Measurements from ENCODE around the gene RAB40C.

RAB40C gene

GRCh38 chr16:633336-634050 lies 43.6 kb downstream of the RAB40C start:
- no peak for DNase-seq

- no peak for DNase-seq
These were observed 44.3 kb downstream of the RAB40C start for GRCh38 chr16:634051-634670.

- DNase-seq = no peak
These were observed 45.1 kb downstream of the RAB40C start for GRCh38 chr16:634996-635395.

- no peak for DNase-seq
These were observed 45.8 kb downstream of the RAB40C start for GRCh38 chr16:635573-636205.

- peak; percentile 74 for DNase-seq
These were observed 46.6 kb downstream of the RAB40C start, which contains the start of gene METTL26 for GRCh38 chr16:636206-637080. TSS of gene METTL26 (minus strand) at chr16:636305. CDS start at chr16:636290, 15 bp downstream.

GRCh38 chr16:637081-638018 lies 47.5 kb downstream of the RAB40C start:
- no peak for DNase-seq

GRCh38 chr16:638034-638543 lies 48.2 kb downstream of the RAB40C start:
- DNase-seq = no peak

GRCh38 chr16:638836-639235 lies 49.0 kb downstream of the RAB40C start:
- no peak for DNase-seq

- DNase-seq = no peak
These were observed 50.7 kb downstream of the RAB40C start for GRCh38 chr16:640614-641013.

- peak; percentile 58 for DNase-seq
These were observed 51.7 kb downstream of the RAB40C start, which contains the start of gene MCRIP2 for GRCh38 chr16:641326-642188. TSS of gene MCRIP2 (plus strand) at chr16:641828. CDS start at chr16:641992, 164 bp downstream.

- no peak for DNase-seq
These were observed 52.6 kb downstream of the RAB40C start for GRCh38 chr16:642189-643049.

- no peak for DNase-seq
These were observed 53.1 kb downstream of the RAB40C start for GRCh38 chr16:643050-643368.

- DNase-seq = no peak
These were observed 54.7 kb downstream of the RAB40C start for GRCh38 chr16:644556-644955.

GRCh38 chr16:645852-646678 lies 56.2 kb downstream of the RAB40C start:
- DNase-seq = no peak

GRCh38 chr16:646679-647172 lies 56.9 kb downstream of the RAB40C start:
- DNase-seq = no peak

GRCh38 chr16:647173-647902 lies 57.5 kb downstream of the RAB40C start:
- DNase-seq = no peak

GRCh38 chr16:648071-648780 lies 58.4 kb downstream of the RAB40C start:
- DNase-seq = no peak
